H1 (cell line): ENCODE data around the gene CAMTA1. TPM values are rescaled to one million over a fixed set of nuclear protein-coding genes. Genes with fewer than 3 reads are reported as not detected.

Experiments used
- CTCF ChIA-PET: fragments of 300-600 bp; sonication (Branson Sonifier 250); formaldehyde crosslinking; loops from one replicate; lab custom pipeline; 2021; ENCODE audit not compliant: partially characterized antibody; lab: Charles Lee
- POLR2A ChIA-PET: fragments of 300-600 bp; sonication (Branson Sonifier 250); formaldehyde crosslinking; loops from one replicate; lab custom pipeline; 2021; ENCODE audit warnings: inconsistent platforms; ENCODE audit not compliant: partially characterized antibody; lab: Charles Lee
- DNase-seq, 2 experiments: peaks; one replicate each; pipeline versions ENCODE4 v3.0.0 to v3.0.0-alpha.2; 2010 to 2022; ENCODE audit warnings: low spot score in 2 of 2, low read depth in 1 of 2, mixed read lengths in 1 of 2
- FAIRE-seq: peaks from 2 replicates; lab custom pipeline; 2011; peaks lifted over from hg19 to GRCh38; lab: Jason Lieb, UNC
- H2AFZ ChIP-seq: 2 replicates; pipeline ENCODE4 v1.8.1; 2012; ENCODE audit warnings: low read length, inconsistent platforms
- H2AK5ac ChIP-seq: 2 replicates; pipeline ENCODE4 v1.6.1; 2013; ENCODE audit warnings: low read depth, low read length
- H2BK120ac ChIP-seq: replicated peaks from 2 replicates; pipeline ENCODE3; 2013; ENCODE audit warnings: low read depth, low read length, inconsistent platforms
- H2BK12ac ChIP-seq: 2 replicates; pipeline ENCODE4 v1.6.1; 2013; ENCODE audit warnings: low read depth, low read length
- H2BK15ac ChIP-seq: 2 replicates; pipeline ENCODE4 v1.6.1; 2013; ENCODE audit warnings: low read length
- H2BK20ac ChIP-seq: 2 replicates; pipeline ENCODE4 v1.6.1; 2013; ENCODE audit warnings: low read length
- H2BK5ac ChIP-seq: 2 replicates; pipeline ENCODE4 v1.6.1; 2013; ENCODE audit warnings: low read depth, low read length
- H3K14ac ChIP-seq: 2 replicates; pipeline ENCODE4 v1.6.1; 2013; ENCODE audit warnings: inconsistent platforms; ENCODE audit not compliant: insufficient read length
- H3K18ac ChIP-seq: 2 replicates; pipeline ENCODE4 v1.6.1; 2013; ENCODE audit warnings: low read length; ENCODE audit errors: extremely low read depth
- H3K23ac ChIP-seq: 2 replicates; pipeline ENCODE4 v1.6.1; 2013; ENCODE audit warnings: inconsistent platforms; ENCODE audit not compliant: insufficient read length
- H3K23me2 ChIP-seq: 2 replicates; pipeline ENCODE4 v1.6.1; 2013; ENCODE audit warnings: low read depth, low read length
- H3K27ac ChIP-seq: 2 replicates; pipeline ENCODE4 v1.6.1; 2011; ENCODE audit warnings: low read depth, low read length, inconsistent platforms
- H3K27me3 ChIP-seq, 4 experiments: replicated peaks in 1 of 4; 1 replicate in 1 of 4; 2 replicates in 3 of 4; pipeline versions ENCODE4 v1.6.1 to v1.8.1; 2011 to 2013; ENCODE audit warnings: low read length in 3 of 4, mild to moderate bottlenecking in 3 of 4, inconsistent platforms in 2 of 4, mixed read lengths in 2 of 4, moderate library complexity in 1 of 4; ENCODE audit not compliant: control insufficient read depth in 3 of 4, insufficient read depth in 3 of 4; ENCODE audit errors: extremely low read depth in 1 of 4
- H3K36me3 ChIP-seq, 4 experiments: 2 replicates each; pipeline versions ENCODE4 v1.6.1 to v1.8.1; 2011 to 2013; ENCODE audit warnings: mild to moderate bottlenecking in 4 of 4, low read length in 3 of 4, moderate library complexity in 2 of 4, control low read depth in 1 of 4, inconsistent platforms in 1 of 4; ENCODE audit not compliant: insufficient read depth in 4 of 4, control insufficient read depth in 2 of 4
- H3K4ac ChIP-seq: replicated peaks from 2 replicates; pipeline ENCODE3; 2013; ENCODE audit warnings: low read length, low read depth, mixed read lengths, inconsistent platforms; ENCODE audit not compliant: insufficient read length
- H3K4me1 ChIP-seq, 4 experiments: replicated peaks in 1 of 4; 1 replicate in 1 of 4; 2 replicates in 3 of 4; pipeline versions ENCODE4 v1.6.1 to v1.8.1; 2011 to 2013; ENCODE audit warnings: low read length in 3 of 4, inconsistent platforms in 2 of 4, mixed read lengths in 1 of 4; ENCODE audit not compliant: insufficient read depth in 4 of 4, control insufficient read depth in 3 of 4
- H3K4me2 ChIP-seq, 2 experiments: 2 replicates each; pipeline versions ENCODE4 v1.6.1 to v1.8.1; 2011 to 2013; ENCODE audit warnings: low read depth in 2 of 2, low read length in 2 of 2, control low read depth in 1 of 2, inconsistent platforms in 1 of 2, mild to moderate bottlenecking in 1 of 2; ENCODE audit not compliant: insufficient read depth in 1 of 2
- H3K4me3 ChIP-seq, 4 experiments: fragments of 200-600, 300-600 bp in 1 of 4; sonication (generic), shearing (Covaris generic), sonication (Bioruptor Twin) in 1 of 4; 2 replicates each; pipeline versions ENCODE4 v1.5.1 to v1.8.1; 2011 to 2016; ENCODE audit warnings: low read length in 4 of 4, low read depth in 3 of 4, control low read depth in 2 of 4, inconsistent platforms in 2 of 4, mild to moderate bottlenecking in 2 of 4, mixed read lengths in 1 of 4, moderate library complexity in 1 of 4; ENCODE audit not compliant: insufficient read depth in 2 of 4; ENCODE audit errors: extremely low read depth in 1 of 4
- H3K56ac ChIP-seq: replicated peaks from 2 replicates; pipeline ENCODE3; 2013; ENCODE audit warnings: low read depth, mild to moderate bottlenecking, mixed read lengths, low read length, inconsistent platforms; ENCODE audit not compliant: insufficient read length
- H3K79me1 ChIP-seq: 2 replicates; pipeline ENCODE4 v1.6.1; 2013; ENCODE audit warnings: low read depth, low read length, control low read depth
- H3K79me2 ChIP-seq, 2 experiments: 2 replicates each; pipeline versions ENCODE4 v1.6.1 to v1.8.1; 2012 to 2013; ENCODE audit warnings: low read length in 2 of 2, mild to moderate bottlenecking in 2 of 2, inconsistent platforms in 1 of 2; ENCODE audit not compliant: insufficient read depth in 2 of 2, control insufficient read depth in 1 of 2
- H3K9ac ChIP-seq, 4 experiments: replicated peaks in 1 of 4; 1 replicate in 1 of 4; 2 replicates in 3 of 4; pipeline versions ENCODE4 v1.6.1 to v1.8.1; 2011 to 2013; ENCODE audit warnings: low read depth in 3 of 4, low read length in 3 of 4, control low read depth in 2 of 4, mild to moderate bottlenecking in 2 of 4, moderate library complexity in 2 of 4, inconsistent platforms in 1 of 4; ENCODE audit errors: extremely low read depth in 1 of 4
- H3K9me3 ChIP-seq, 2 experiments: 2 replicates each; pipeline versions ENCODE4 v1.6.1 to v1.8.1; 2012 to 2013; ENCODE audit warnings: mild to moderate bottlenecking in 2 of 2, moderate library complexity in 2 of 2, control low read depth in 1 of 2, inconsistent platforms in 1 of 2, low read depth in 1 of 2, low read length in 1 of 2, mixed read lengths in 1 of 2; ENCODE audit not compliant: insufficient read depth in 2 of 2
- H4K20me1 ChIP-seq, 2 experiments: replicated peaks in 1 of 2; 2 replicates each; pipeline versions ENCODE3 to v1.8.1; 2011 to 2013; ENCODE audit warnings: inconsistent platforms in 2 of 2, low read length in 2 of 2, mild to moderate bottlenecking in 1 of 2; ENCODE audit not compliant: insufficient read depth in 2 of 2, control insufficient read depth in 1 of 2
- H4K5ac ChIP-seq: 2 replicates; pipeline ENCODE4 v1.6.1; 2013; ENCODE audit warnings: low read length, low read depth, mixed read lengths, inconsistent platforms; ENCODE audit not compliant: insufficient read length
- H4K8ac ChIP-seq: 2 replicates; pipeline ENCODE4 v1.8.0; 2013; ENCODE audit warnings: mild to moderate bottlenecking, moderate library complexity, low read length, inconsistent platforms; ENCODE audit not compliant: insufficient read depth; ENCODE audit errors: extremely low read depth
- H4K91ac ChIP-seq: replicated peaks from 2 replicates; pipeline ENCODE3; 2013; ENCODE audit warnings: low read length, mixed read lengths, inconsistent platforms; ENCODE audit not compliant: insufficient read length
- BACH1 ChIP-seq: IDR thresholded peaks from 2 replicates; pipeline ENCODE4 v1.6.1; 2012; ENCODE audit warnings: low read length, improper control_type of control experiment
- BCL11A ChIP-seq, 2 experiments: IDR thresholded peaks; one replicate each; pipeline ENCODE4 v1.6.1; 2011; ENCODE audit warnings: low read depth in 2 of 2, low read length in 2 of 2, mild to moderate bottlenecking in 2 of 2
- CBX5 ChIP-seq: fragments of 300-800, 300-1000 bp; sonication (generic); IDR thresholded peaks from 2 replicates; pipeline ENCODE4 v1.7.1; 2016; ENCODE audit warnings: antibody characterized with exemption, low read length, low read depth
- HDAC6 ChIP-seq: IDR thresholded peaks from one replicate; pipeline ENCODE4 v1.7.1; 2012; ENCODE audit warnings: low read depth, mild to moderate bottlenecking, inconsistent platforms, low read length, moderate library complexity
- JUN ChIP-seq: IDR thresholded peaks from 2 replicates; pipeline ENCODE4 v1.6.1; 2011; ENCODE audit warnings: low read depth, mild to moderate bottlenecking, improper control_type of control experiment, low read length
- JUND ChIP-seq: IDR thresholded peaks from 2 replicates; pipeline ENCODE4 v1.6.1; 2011; ENCODE audit warnings: mild to moderate bottlenecking, improper control_type of control experiment, low read length
- MAFK ChIP-seq: IDR thresholded peaks from 2 replicates; pipeline ENCODE4 v1.6.1; 2012; ENCODE audit warnings: low read depth, mild to moderate bottlenecking, improper control_type of control experiment, low read length
- POLR2AphosphoS5 ChIP-seq: IDR thresholded peaks from 2 replicates; pipeline ENCODE4 v1.6.1; 2011; ENCODE audit warnings: low read depth, low read length
- POU5F1 ChIP-seq: IDR thresholded peaks from 2 replicates; pipeline ENCODE4 v1.6.1; 2011; ENCODE audit warnings: low read depth, mild to moderate bottlenecking, low read length, moderate library complexity
- SIN3A ChIP-seq, 2 experiments: IDR thresholded peaks in 1 of 2; conservative IDR thresholded peaks in 1 of 2; 2 replicates each; pipeline ENCODE4 v1.6.1; 2011 to 2012; ENCODE audit warnings: low read length in 2 of 2, improper control_type of control experiment in 1 of 2, low read depth in 1 of 2, mild to moderate bottlenecking in 1 of 2
- SIRT6 ChIP-seq: IDR thresholded peaks from one replicate; pipeline ENCODE4 v1.7.1; 2012; ENCODE audit warnings: low read length, inconsistent platforms
- SP1 ChIP-seq: IDR thresholded peaks from 2 replicates; pipeline ENCODE4 v1.6.1; 2011; ENCODE audit warnings: low read depth, low read length
- TAF7 ChIP-seq: optimal IDR thresholded peaks from 2 replicates; pipeline ENCODE3; 2011; ENCODE audit warnings: low read depth, mild to moderate bottlenecking, inconsistent platforms, low read length, moderate library complexity, borderline replicate concordance
- WGBS, 2 experiments: shearing (Covaris generic) in 1 of 2; methylation state at CpG; one replicate each; pipeline versions ENCODE4 v1.1.6 to v1.1.7; 2013 to 2015; ENCODE audit warnings: low lambda C conversion rate in 2 of 2, mixed read lengths in 2 of 2, inconsistent platforms in 1 of 2, low coverage in 1 of 2, missing lambda C conversion rate in 1 of 2; ENCODE audit not compliant: insufficient replicate concordance in 2 of 2, insufficient coverage in 1 of 2, insufficient read length in 1 of 2; ENCODE audit errors: extremely low coverage in 1 of 2, missing lambda C conversion rate in 1 of 2; 5-methylcytosine and 5-hydroxymethylcytosine counted together
- polyA plus RNA-seq, 7 experiments: library from polyadenylated mRNA; depleted of rRNA in 3 of 7; stranded (reverse) in 5 of 7; unstranded in 2 of 7; fragments of >200 nt in 5 of 7; fragments of 200-250 nt in 2 of 7; gene quantifications; 1 replicate in 5 of 7; 2 replicates in 1 of 7; 4 replicates in 1 of 7; pipeline versions ENCODE4 v1.2.1 to v1.2.3, GENCODE V29; 2011 to 2013; ENCODE audit warnings: missing spikeins in 2 of 7, mixed read lengths in 2 of 7
- total RNA-seq: library from RNA; stranded (reverse); fragmentation: NEBNext Ultra II Directional; extraction: Animal tissue kit (Norgen Biotek cat#: 25700); gene quantifications from 2 replicates; pipeline ENCODE4 v1.2.1, GENCODE V29; 2021
- TF ChIP-seq, protein P1 (sequence below): IDR thresholded peaks from 2 replicates; pipeline ENCODE4 v1.6.1; 2011; ENCODE audit warnings: low read depth, mild to moderate bottlenecking, low read length; ENCODE audit not compliant: insufficient read depth

Gene CAMTA1
- total and polyA plus RNA-seq, 2 of the 8 experiments (the other 6 are each of a cell fraction or from before 2014, with no cell fraction given), result 65.0 to 119 TPM

DNA sequence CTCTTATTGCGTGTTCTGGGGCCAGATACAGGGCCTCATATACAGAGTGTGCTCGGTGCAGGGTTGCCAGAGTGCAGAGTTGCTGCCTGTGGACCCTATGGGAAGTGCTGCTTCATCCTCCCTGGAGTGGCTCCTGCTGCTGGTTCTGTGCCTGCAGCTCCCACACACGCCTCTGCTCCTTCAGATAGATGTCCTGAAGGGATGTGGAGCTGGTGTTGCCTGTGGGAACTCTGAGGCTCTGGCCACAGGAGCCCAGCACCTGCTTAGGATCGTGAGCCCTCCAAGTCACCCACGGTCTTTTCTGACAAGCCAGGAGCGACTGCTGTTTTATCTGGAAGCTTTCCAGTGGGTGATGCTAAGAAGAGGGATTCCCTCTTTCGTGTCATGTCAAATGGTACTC, 120.5 kb downstream of the CAMTA1 start:
- no peak for FAIRE-seq
- Histone ChIP-seq H3K27ac (no peak overlapping the region), H3K23ac (no peak overlapping the region), H3K27me3 (no peaks in the 10 kb centered on the region), H2BK12ac (no peak overlapping the region), H2BK15ac (no peak overlapping the region), H3K4me1 (peaks cover 0 to 12% (median 7%) of the 10 kb centered on the region in 4 experiments; a peak in 5 of 7 replicates), H3K4me3 (no peak overlapping the region), H3K56ac (no peak overlapping the region), H2BK20ac (no peak overlapping the region), H3K9me3 (no peaks in the 10 kb centered on the region), H4K8ac (no peak overlapping the region), H3K4me2 (no peak overlapping the region), H3K36me3 (no peaks in the 10 kb centered on the region), H4K20me1 (no peaks in the 10 kb centered on the region), H3K14ac (no peak overlapping the region), H2AK5ac (no peak overlapping the region), H3K18ac (no peak overlapping the region; the same call in 1 of the 2 replicates), H3K9ac (no peak overlapping the region), H3K79me2 (no peaks in the 10 kb centered on the region), H3K23me2 (no peaks in the 10 kb centered on the region), H4K5ac (no peak overlapping the region), H2BK5ac (no peak overlapping the region), H2AFZ (no peak overlapping the region), H4K91ac (no peak overlapping the region), H3K79me1 (no peaks in the 10 kb centered on the region), H2BK120ac (no peak overlapping the region), H3K4ac (no peak overlapping the region)
- ChIA-PET POLR2A (interaction anchor here (0.6 to 0.8 kb wide), 3 partner anchors 9 to 336 kb away, joined by 3 read pairs; no protein-coding TSS in a partner anchor), CTCF (interaction anchor here (1.1 to 2.1 kb wide), 6 partner anchors 9 to 302 kb away, joined by 3 to 11 read pairs (median 5); no protein-coding TSS in a partner anchor)
- no peak for DNase-seq
- WGBS, 2 experiments, result 92% methylated on average over 6 of the region's 7 CpGs; no CpG with 5 or more reads in 1 of the 2 experiments
- TF ChIP-seq SP1, result no peak
- no peak for TF ChIP-seq HDAC6
- no peak for TF ChIP-seq BACH1
- TF ChIP-seq JUND, result no peak
- TF ChIP-seq POLR2AphosphoS5, result no peak
- TF ChIP-seq POU5F1, result no peak
- TF ChIP-seq BCL11A (IDR thresholded peaks at IDR 0.05; ENCODE audit: low read depth in 2 of 2, low read length in 2 of 2), result no peak
- no peak for TF ChIP-seq MAFK
- TF ChIP-seq CBX5, result no peak
- TF ChIP-seq JUN, result no peak
- no peak for TF ChIP-seq SIN3A (conservative IDR thresholded peaks at IDR 0.05 in 1 of 2, IDR thresholded peaks at IDR 0.05 in 1 of 2; ENCODE audit: low read depth in 1 of 2, low read length in 2 of 2)
- TF ChIP-seq SIRT6, result no peak
- TF ChIP-seq TAF7, result no peak
- TF ChIP-seq, protein P1, sequence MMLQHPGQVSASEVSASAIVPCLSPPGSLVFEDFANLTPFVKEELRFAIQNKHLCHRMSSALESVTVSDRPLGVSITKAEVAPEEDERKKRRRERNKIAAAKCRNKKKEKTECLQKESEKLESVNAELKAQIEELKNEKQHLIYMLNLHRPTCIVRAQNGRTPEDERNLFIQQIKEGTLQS, result no peak
